HG03432 (cell line): Measurements from ENCODE around the gene PCK2.
A peak's percentile ranks its signal among the peaks of the same experiment; 100 is the strongest.

Experiments
- ATAC-seq: cut with Tn5 transposase; IDR thresholded peaks from one replicate; pipeline ENCODE4 v1.9.1; 2021; ENCODE audit warnings: mild to moderate bottlenecking, moderate library complexity; ENCODE audit not compliant: unreplicated experiment

PCK2 gene

GRCh38 chr14:24135834-24136683 lies 41.9 kb downstream of the PCK2 start, which contains the start of gene PSME1:
Gene PSME1 (plus strand): TSS chr14:24136194. CDS start chr14:24136263, 69 bp downstream.
- ATAC-seq = peak; percentile 87

GRCh38 chr14:24136684-24137528 lies 42.8 kb downstream of the PCK2 start:
- no peak for ATAC-seq

GRCh38 chr14:24137529-24138395 lies 43.7 kb downstream of the PCK2 start:
- ATAC-seq = no peak

- ATAC-seq = no peak
These were observed 44.5 kb downstream of the PCK2 start for GRCh38 chr14:24138396-24139271.

GRCh38 chr14:24139272-24139934 lies 45.3 kb downstream of the PCK2 start:
- ATAC-seq = no peak

- ATAC-seq = peak; percentile 88
These were observed 47.2 kb downstream of the PCK2 start, which contains the start of gene EMC9 for GRCh38 chr14:24141097-24141880. Gene EMC9 (minus strand): TSS chr14:24141591. CDS start chr14:24141304, 287 bp downstream.

- ATAC-seq = no peak
These were observed 49.4 kb downstream of the PCK2 start for GRCh38 chr14:24143511-24143910.

- no peak for ATAC-seq
These were observed 50.3 kb downstream of the PCK2 start for GRCh38 chr14:24144451-24144850.

GRCh38 chr14:24145219-24145618 lies 51.1 kb downstream of the PCK2 start:
- no peak for ATAC-seq

- no peak for ATAC-seq
These were observed 51.8 kb downstream of the PCK2 start for GRCh38 chr14:24145690-24146452.

- peak; percentile 70 for ATAC-seq
These were observed 52.4 kb downstream of the PCK2 start, which contains the start of gene PSME2 for GRCh38 chr14:24146453-24146977. Gene PSME2 (minus strand): TSS chr14:24146610. CDS start chr14:24146581, 29 bp downstream.

- ATAC-seq = peak; percentile 81
These were observed 53.1 kb downstream of the PCK2 start, which contains the start of gene RNF31 for GRCh38 chr14:24146978-24147760. Gene RNF31 (plus strand): TSS chr14:24147498. CDS start chr14:24147699, 201 bp downstream.

- ATAC-seq = no peak
These were observed 53.8 kb downstream of the PCK2 start for GRCh38 chr14:24147761-24148428.

- ATAC-seq = no peak
These were observed 55.3 kb downstream of the PCK2 start for GRCh38 chr14:24149302-24149969.

- no peak for ATAC-seq
These were observed 56.0 kb downstream of the PCK2 start for GRCh38 chr14:24150061-24150460.
